Endothelial cell of umbilical vein (primary cell): Measurements from ENCODE around the gene GNG10. TPM values are rescaled to one million over a fixed set of nuclear protein-coding genes. Genes with fewer than 3 reads are reported as not detected.

ENCODE experiments used
- BruUV-seq: library from RNA; stranded (reverse); fragments of 400-500 nt; replicated peaks from 2 replicates; lab custom pipeline; 2021; lab: Mats Ljungman, UMichigan
- CTCF ChIA-PET: fragments of 300-600, 350-600 bp; sonication (Branson Sonifier 250); formaldehyde crosslinking; loops from one replicate; lab custom pipeline; 2021; ENCODE audit warnings: antibody characterized with exemption, inconsistent platforms; lab: Charles Lee
- POLR2A ChIA-PET: fragments of 300-600, 350-600 bp; sonication (Branson Sonifier 250); formaldehyde crosslinking; loops from one replicate; lab custom pipeline; 2021; ENCODE audit warnings: antibody characterized with exemption, inconsistent platforms; lab: Charles Lee
- DNase-seq: peaks from one replicate; pipeline ENCODE4 v3.0.0-alpha.2; 2011; ENCODE audit warnings: low read depth, low spot score
- FAIRE-seq: peaks from 2 replicates; lab custom pipeline; 2011; peaks lifted over from hg19 to GRCh38; lab: Jason Lieb, UNC
- H2AFZ ChIP-seq: 2 replicates; pipeline ENCODE4 v1.6.0; 2012; ENCODE audit warnings: low read depth, low read length, control low read depth, inconsistent platforms
- H3K27ac ChIP-seq: 2 replicates; pipeline ENCODE4 v1.5.1; 2011; ENCODE audit warnings: low read depth, mild to moderate bottlenecking, control low read depth, low read length, moderate library complexity; ENCODE audit not compliant: insufficient read depth
- H3K27me3 ChIP-seq, 2 experiments: 2 replicates each; pipeline versions ENCODE4 v1.6.0 to v1.6.1; 2011; ENCODE audit warnings: low read length in 2 of 2, mixed read lengths in 1 of 2; ENCODE audit not compliant: control insufficient read depth in 2 of 2, insufficient read depth in 2 of 2
- H3K36me3 ChIP-seq, 2 experiments: 2 replicates in 1 of 2; 3 replicates in 1 of 2; pipeline ENCODE4 v1.5.1; 2011; ENCODE audit warnings: low read length in 2 of 2, mild to moderate bottlenecking in 1 of 2, moderate library complexity in 1 of 2; ENCODE audit not compliant: control insufficient read depth in 2 of 2, insufficient read depth in 2 of 2; ENCODE audit errors: extremely low read depth in 1 of 2
- H3K4me1 ChIP-seq: 3 replicates; pipeline ENCODE4 v1.5.1; 2011; ENCODE audit warnings: mild to moderate bottlenecking, low read length; ENCODE audit not compliant: control insufficient read depth, insufficient read depth; ENCODE audit errors: extremely low read depth
- H3K4me2 ChIP-seq: 2 replicates; pipeline ENCODE4 v1.6.1; 2011; ENCODE audit warnings: low read length, control low read depth, mixed read lengths; ENCODE audit not compliant: insufficient read depth
- H3K4me3 ChIP-seq, 3 experiments: fragments of 200-600 bp in 1 of 3; sonication (generic), shearing (Covaris generic) in 1 of 3; replicated peaks in 1 of 3; 2 replicates each; pipeline ENCODE4 v1.5.1; 2011 to 2016; ENCODE audit warnings: control low read depth in 3 of 3, low read length in 3 of 3, mild to moderate bottlenecking in 2 of 3, inconsistent platforms in 1 of 3, low read depth in 1 of 3, moderate library complexity in 1 of 3; ENCODE audit not compliant: insufficient read depth in 1 of 3
- H3K79me2 ChIP-seq: 2 replicates; pipeline ENCODE4 v1.6.0; 2012; ENCODE audit warnings: low read length, inconsistent platforms; ENCODE audit not compliant: control insufficient read depth, insufficient read depth
- H3K9ac ChIP-seq: replicated peaks from 2 replicates; pipeline ENCODE3; 2011; ENCODE audit warnings: low read length, control low read depth; ENCODE audit not compliant: insufficient read depth; ENCODE audit errors: extremely low read depth
- H3K9me1 ChIP-seq: replicated peaks from 3 replicates; pipeline ENCODE4 v1.6.0; 2011; ENCODE audit warnings: mild to moderate bottlenecking, low read length; ENCODE audit not compliant: control insufficient read depth, insufficient read depth; ENCODE audit errors: extremely low read depth
- H3K9me3 ChIP-seq: replicated peaks from 2 replicates; pipeline ENCODE4 v1.5.1; 2012; ENCODE audit warnings: low read length, inconsistent platforms; ENCODE audit not compliant: control insufficient read depth, insufficient read depth
- H4K20me1 ChIP-seq: replicated peaks from 2 replicates; pipeline ENCODE3; 2011; ENCODE audit warnings: mild to moderate bottlenecking, low read length; ENCODE audit not compliant: control insufficient read depth, insufficient read depth; ENCODE audit errors: extremely low read depth
- CTCF ChIP-seq, 2 donors: IDR thresholded peaks; 1 replicate in 1 of 2; 2 replicates in 1 of 2; pipeline ENCODE4 v1.5.1; 2011; ENCODE audit warnings: low read length in 2 of 2, mild to moderate bottlenecking in 2 of 2, moderate library complexity in 2 of 2, control low read depth in 1 of 2, inconsistent platforms in 1 of 2, low read depth in 1 of 2; ENCODE audit not compliant: insufficient read depth in 1 of 2; ENCODE audit errors: extremely low read depth in 1 of 2
- EZH2 ChIP-seq: IDR thresholded peaks from 2 replicates; pipeline ENCODE4 v1.6.1; 2012; ENCODE audit warnings: borderline replicate concordance, low read depth, mild to moderate bottlenecking, moderate library complexity, low read length, inconsistent platforms; ENCODE audit not compliant: severe bottlenecking
- FOS ChIP-seq: IDR thresholded peaks from 2 replicates; pipeline ENCODE4 v1.6.1; 2011; ENCODE audit warnings: mild to moderate bottlenecking, low read length, moderate library complexity, borderline replicate concordance; ENCODE audit not compliant: insufficient read depth
- GATA2 ChIP-seq: IDR thresholded peaks from 2 replicates; pipeline ENCODE4 v1.7.0; 2011; ENCODE audit warnings: low read depth, mild to moderate bottlenecking, moderate library complexity, mixed read lengths, low read length; ENCODE audit not compliant: insufficient read length, insufficient read depth
- JUN ChIP-seq: IDR thresholded peaks from 2 replicates; pipeline ENCODE4 v1.6.1; 2011; ENCODE audit warnings: borderline replicate concordance, low read depth; ENCODE audit not compliant: insufficient read length, insufficient read depth
- MAX ChIP-seq: IDR thresholded peaks from 2 replicates; pipeline ENCODE4 v1.6.1; 2011; ENCODE audit not compliant: insufficient read depth, insufficient read length
- MYC ChIP-seq: IDR thresholded peaks from one replicate; pipeline ENCODE4 v1.6.1; 2011; ENCODE audit warnings: mild to moderate bottlenecking, low read depth, low read length
- POLR2A ChIP-seq: IDR thresholded peaks from 2 replicates; pipeline ENCODE4 v1.6.1; 2012; ENCODE audit warnings: low read depth, mild to moderate bottlenecking, control low read depth, low read length
- POLR2AphosphoS5 ChIP-seq: IDR thresholded peaks from 2 replicates; pipeline ENCODE4 v1.6.1; 2012; ENCODE audit warnings: low read depth, mild to moderate bottlenecking, control low read depth, low read length, moderate library complexity; ENCODE audit not compliant: insufficient read depth
- dilution Hi-C: fragments of 300-500 bp; cut with MboI; formaldehyde crosslinking; loops from one replicate; pipeline ENCODE4 v1.15.0; 2019; ENCODE audit warnings: low sequenced_read_pairs; ENCODE audit not compliant: extremely low pct_ligation_motif_present
- intact Hi-C: fragments of 100-400 bp; cut with micrococcal nuclease; formaldehyde crosslinking; loops from one replicate; pipeline ENCODE4 v1.10.0; 2022
- polyA plus RNA-seq, 4 experiments: library from polyadenylated mRNA; depleted of rRNA in 3 of 4; stranded (reverse) in 3 of 4; unstranded in 1 of 4; fragments of >200 nt; gene quantifications; 2 replicates each; pipeline versions ENCODE4 v1.2.1 to v1.2.3, GENCODE V29; 2011 to 2012; ENCODE audit warnings: missing spikeins in 1 of 4
- total RNA-seq: library from RNA; stranded (reverse); gene quantifications from 2 replicates; pipeline ENCODE4 v1.2.3, GENCODE V29; 2021

The GNG10 gene
- total and polyA plus RNA-seq, 2 donors (not counting 3 experiments of a cell fraction or from before 2014, with no cell fraction given) = 31.9 to 33.0 TPM

- dilution Hi-C loops = no loop called here
- CTCF ChIA-PET = interaction anchor here (1.7 kb wide), 1 partner anchor 8 kb away, joined by 4 read pairs; no protein-coding TSS in a partner anchor
- intact Hi-C loops = no loop called here
Observed at GRCh38 chr9:111657051-111657450, 4.4 kb upstream of the GNG10 start.

More at GRCh38 chr9:111657051-111657450, 4.4 kb upstream of the GNG10 start:
- H3K9me3 ChIP-seq = no peaks in the 10 kb centered on the region
- H3K36me3 ChIP-seq = no peaks in the 10 kb centered on the region
- TF ChIP-seq EZH2 = no peak
- no peak for TF ChIP-seq MAX
- no peak for TF ChIP-seq FOS
- TF ChIP-seq JUN = no peak
- no peak for TF ChIP-seq CTCF (IDR thresholded peaks at IDR 0.05; ENCODE audit: extremely low read depth in 1 of 2, insufficient read depth in 1 of 2, low read depth in 1 of 2, low read length in 2 of 2)
- no peak for TF ChIP-seq GATA2
- TF ChIP-seq POLR2AphosphoS5 = no peak
- TF ChIP-seq POLR2A = no peak
- TF ChIP-seq MYC = no peak
- H3K27me3 ChIP-seq = no peaks in the 10 kb centered on the region
- FAIRE-seq = no peak
- no peak overlapping the region for H2AFZ ChIP-seq
- no peak overlapping the region for H3K27ac ChIP-seq
- H3K9me1 ChIP-seq = no peaks in the 10 kb centered on the region
- DNase-seq = no peak
- H4K20me1 ChIP-seq = no peaks in the 10 kb centered on the region
- no peak overlapping the region for H3K4me2 ChIP-seq
- no TSS peak for BruUV-seq
- peaks cover 5% of the 10 kb centered on the region for H3K4me1 ChIP-seq
- no peak overlapping the region for H3K4me3 ChIP-seq
- POLR2A ChIA-PET = no interaction called here
- H3K79me2 ChIP-seq = no peaks in the 10 kb centered on the region
- no peak overlapping the region for H3K9ac ChIP-seq
